Fibroblast of skin of left quadriceps (primary cell): ENCODE measurements around the gene DLGAP1.

ENCODE experiments used
- DNase-seq, 2 experiments: peaks; one replicate each; pipeline ENCODE4 v3.0.0-alpha.2; 2013; ENCODE audit warnings: low read depth in 2 of 2

The DLGAP1 gene

DNA sequence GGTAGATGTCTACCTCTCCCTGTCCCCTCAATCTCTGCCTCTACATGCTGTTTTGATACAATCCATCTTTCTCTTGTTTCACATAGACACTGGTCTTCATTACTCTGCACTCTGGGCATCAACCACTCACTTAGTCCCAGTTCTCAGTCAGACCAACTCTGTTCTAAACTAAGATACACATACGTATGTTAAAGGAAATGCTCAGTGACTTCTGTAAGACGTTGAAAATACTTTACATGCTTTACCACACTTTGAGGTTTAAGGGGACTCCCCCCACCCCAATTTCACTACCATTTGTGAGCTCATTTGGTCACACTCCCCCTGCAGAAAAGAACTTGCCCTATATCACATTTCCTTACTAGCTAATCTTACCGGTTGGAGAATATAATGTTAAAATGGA is 507.7 kb downstream of the DLGAP1 start:
- DNase-seq = no peak

DNA sequence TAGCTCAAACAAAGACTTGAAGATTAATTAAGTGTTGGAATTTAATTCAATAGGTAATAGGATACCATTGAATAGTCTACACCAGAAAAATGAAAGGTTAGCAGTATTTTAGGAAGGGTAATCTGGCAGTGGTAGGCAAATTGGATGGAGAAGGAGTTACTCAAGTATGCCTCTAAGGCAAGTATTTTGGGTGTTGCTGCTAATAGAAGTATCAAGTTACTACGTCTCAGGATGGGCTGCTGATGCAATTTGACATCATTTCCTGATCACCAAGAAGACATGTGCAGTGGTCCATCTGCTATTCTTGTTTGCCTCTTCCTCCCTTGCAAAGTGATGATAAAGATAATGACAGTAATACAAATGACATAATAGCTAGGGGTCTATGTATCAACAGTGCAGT is 519.8 kb downstream of the DLGAP1 start:
- no peak for DNase-seq

- DNase-seq = no peak
These were observed 522.8 kb downstream of the DLGAP1 start for GRCh38 chr18:3932276-3932675.

DNA sequence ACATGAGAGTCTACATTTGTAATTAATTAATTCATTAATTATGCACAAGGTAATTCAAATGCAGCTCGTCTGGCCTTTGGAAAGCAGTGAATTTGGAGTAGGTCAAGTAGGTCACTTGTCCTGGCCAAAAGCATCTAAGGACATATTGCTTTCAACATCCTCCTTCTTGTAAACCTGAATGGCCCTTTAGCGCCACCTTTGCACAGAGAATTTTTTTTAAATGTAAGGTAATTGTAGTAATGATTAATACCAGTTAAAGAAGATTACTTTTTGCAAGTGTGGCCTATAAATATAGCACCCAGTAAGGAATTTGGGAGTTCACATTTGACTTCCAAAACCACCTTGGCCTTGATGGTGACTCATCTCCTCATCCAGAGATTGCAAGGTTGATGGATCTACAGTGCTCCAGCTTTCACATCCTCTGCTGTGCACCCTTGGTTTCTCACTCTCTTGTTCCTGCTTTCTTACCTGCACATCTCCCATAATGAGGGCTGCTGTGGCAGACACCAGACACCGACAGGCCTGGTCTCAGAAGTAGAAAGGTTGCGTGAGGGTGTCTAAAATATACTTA is 523.5 kb downstream of the DLGAP1 start:
- no peak for DNase-seq

GRCh38 chr18:3931013-3931315 is 524.1 kb downstream of the DLGAP1 start:
- no peak for DNase-seq

DNA sequence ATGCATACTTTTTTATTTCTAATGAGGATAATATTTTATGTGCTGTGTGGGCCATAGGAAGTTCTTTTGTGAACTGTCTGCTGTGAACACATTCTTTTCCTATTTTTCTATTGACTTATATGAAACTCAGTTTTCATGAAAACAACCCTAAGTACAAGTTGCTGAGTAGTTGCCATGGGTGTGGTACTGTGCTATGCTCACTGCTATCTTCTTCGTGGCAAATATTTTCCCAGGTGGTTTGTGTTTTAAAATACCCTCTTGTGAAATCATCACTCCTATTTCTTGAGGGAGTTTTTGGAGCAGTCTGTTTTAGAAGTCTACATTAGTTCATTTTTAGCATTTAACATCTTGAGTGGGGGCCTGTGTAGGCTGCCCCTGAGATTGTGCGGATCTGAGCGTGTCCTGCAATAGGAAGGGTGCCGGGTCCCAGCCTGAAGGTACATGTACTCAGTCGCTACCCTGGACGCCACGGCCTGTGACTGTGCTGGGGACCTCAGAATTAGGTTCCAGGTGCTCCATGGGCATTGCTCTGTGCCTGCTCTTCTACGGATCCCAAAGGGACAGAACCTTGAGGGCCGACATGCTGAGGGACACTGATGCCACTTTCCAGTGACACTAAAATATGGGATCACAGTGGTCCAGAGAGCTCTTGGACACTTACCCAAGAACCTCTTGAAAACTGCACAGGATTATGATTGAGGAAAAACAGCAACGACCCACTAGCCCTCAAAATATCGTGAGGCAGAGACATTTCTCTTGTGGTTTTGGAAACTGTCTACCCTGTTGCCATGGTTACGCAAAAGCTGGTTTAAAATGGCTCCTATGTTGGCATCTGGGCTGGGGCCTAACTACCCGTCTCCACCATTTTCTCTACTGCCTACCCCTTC is 524.7 kb downstream of the DLGAP1 start:
- no peak for DNase-seq

GRCh38 chr18:3924455-3924854 is 530.7 kb downstream of the DLGAP1 start:
- DNase-seq = no peak

- peak in 1 of 2 experiments; percentile 39 for DNase-seq
These were observed 531.4 kb downstream of the DLGAP1 start for GRCh38 chr18:3923750-3924149.

- no peak for DNase-seq
These were observed 533.3 kb downstream of the DLGAP1 start for GRCh38 chr18:3921826-3922225.

- DNase-seq = no peak
These were observed 534.3 kb downstream of the DLGAP1 start for GRCh38 chr18:3920832-3921231.

- DNase-seq = no peak
These were observed 535.6 kb downstream of the DLGAP1 start for GRCh38 chr18:3919396-3920061.

DNA sequence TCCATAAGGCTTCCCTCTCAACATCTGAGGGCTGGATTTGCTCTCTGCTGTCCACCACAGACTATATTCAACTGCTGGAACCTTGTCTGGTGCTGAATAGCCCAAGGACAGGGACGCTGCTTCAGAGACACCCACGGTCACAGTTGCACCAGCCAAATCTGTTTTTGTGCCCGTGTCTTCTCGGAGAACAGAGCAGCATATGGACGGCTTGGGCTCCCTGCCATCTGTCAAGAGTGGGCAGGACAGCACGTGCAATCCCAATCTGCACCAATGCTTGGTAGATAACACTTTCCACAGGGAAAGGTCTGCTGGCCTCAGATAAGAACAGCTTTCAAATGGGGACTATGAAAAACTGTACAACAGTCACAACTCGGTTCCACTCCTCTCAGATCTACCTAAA is 539.0 kb downstream of the DLGAP1 start:
- DNase-seq = no peak

DNA sequence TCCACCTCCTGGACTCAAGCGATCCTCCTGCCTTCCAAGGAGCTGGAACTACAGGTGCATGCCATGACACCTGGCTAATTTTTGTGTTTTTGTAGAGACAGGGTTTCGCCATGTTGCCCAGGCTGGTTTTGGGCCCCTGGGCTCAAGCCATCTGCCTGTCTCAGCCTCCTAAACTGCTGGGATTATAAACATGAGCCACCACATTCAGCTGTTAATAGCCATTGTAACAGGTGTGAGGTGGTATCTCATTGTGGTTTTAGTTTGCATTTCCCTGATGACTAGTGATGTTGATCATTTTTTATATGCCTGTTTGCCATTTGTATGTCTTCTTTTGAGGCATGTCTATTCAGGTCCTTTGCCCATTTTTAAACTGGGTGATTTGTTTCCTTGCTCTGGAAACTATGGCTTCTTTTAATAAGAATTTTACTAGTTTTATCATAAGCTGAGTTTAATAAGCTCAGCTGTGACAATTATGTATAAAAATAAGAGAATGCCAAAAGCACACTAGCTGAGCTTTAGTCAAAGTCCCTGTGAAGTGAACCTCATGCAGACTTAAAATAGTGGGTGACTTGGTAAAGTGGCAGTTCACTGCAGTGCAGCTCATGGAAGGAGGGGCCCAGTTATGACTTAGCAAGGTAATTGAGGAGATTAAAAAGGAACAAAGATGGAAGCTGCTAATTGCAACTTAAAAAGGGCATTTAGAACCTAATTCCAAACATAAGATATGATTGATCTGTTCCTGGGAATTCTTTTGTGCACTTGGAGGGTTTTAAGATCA is 540.1 kb downstream of the DLGAP1 start:
- no peak for DNase-seq

GRCh38 chr18:3914109-3914508 is 541.0 kb downstream of the DLGAP1 start:
- DNase-seq = no peak

GRCh38 chr18:3912705-3913104 is 542.4 kb downstream of the DLGAP1 start:
- DNase-seq = no peak

- DNase-seq = no peak
These were observed 543.7 kb downstream of the DLGAP1 start for GRCh38 chr18:3911413-3911812.

DNA sequence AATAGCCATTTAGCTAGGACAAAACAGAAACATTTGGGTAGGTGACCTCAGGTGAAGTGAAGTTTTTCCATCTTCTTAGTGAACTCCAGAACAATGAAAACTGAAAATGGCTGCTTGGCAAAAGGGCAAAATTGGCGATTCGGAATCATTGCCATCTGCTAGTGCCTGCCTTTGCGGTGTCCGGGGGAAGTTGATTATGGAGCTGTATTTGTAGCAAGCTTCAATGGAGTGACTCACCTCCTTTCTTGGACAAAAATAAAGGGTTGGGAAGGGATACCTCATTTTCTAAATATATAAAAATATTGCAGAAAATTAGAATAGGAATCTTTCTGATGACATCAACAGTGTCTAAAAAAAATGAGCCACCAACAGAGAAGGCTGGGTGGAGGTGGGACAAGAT is 544.6 kb downstream of the DLGAP1 start:
- DNase-seq = no peak

DNA sequence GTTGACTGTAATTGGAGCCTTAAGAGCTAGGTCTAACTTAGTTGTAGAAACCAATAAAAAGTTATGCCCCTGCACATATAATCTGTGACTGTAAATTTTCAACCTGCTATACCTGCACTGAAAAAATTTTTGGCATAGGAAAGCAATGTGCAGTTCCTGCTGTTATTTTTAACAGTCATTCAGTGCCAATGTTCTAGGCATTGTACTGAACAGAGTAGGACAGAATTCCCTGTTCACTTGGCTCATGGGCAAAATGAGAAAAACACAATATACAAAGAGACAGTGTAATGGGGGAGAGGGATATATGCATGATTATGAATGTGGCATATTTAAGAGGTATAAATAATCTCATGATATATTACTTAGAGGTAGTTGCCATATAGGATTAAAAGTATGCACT is 547.2 kb downstream of the DLGAP1 start:
- no peak for DNase-seq

DNA sequence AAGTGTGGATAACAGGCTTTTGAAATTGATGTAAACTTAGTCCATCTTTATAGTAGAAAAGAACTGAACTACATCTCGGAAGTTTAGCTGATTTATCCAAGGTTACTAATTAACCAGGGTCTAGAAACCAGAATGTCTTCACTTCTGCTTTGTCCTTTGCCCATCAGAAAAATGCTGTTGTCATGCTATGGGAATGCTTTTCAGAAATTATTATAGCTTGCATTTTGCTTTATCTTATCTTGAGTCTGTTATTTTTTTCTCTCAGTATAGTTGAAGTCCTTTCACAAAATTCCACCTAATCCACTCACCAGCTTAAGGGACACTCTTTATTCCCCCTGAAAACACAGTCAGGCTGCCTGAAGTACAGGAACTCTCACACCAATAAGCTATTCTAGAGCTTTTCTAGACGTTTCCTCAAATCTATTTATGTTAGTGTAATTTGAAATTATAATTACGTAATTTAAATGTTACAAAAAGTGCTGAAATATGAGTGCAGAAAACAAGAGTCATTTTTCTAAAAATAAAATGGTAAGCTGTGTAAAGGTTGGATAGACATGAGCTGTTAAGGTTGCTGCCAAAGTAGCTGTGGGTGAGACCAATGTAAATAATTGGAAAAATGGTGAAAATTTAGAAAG is 548.9 kb downstream of the DLGAP1 start:
- no peak for DNase-seq

DNA sequence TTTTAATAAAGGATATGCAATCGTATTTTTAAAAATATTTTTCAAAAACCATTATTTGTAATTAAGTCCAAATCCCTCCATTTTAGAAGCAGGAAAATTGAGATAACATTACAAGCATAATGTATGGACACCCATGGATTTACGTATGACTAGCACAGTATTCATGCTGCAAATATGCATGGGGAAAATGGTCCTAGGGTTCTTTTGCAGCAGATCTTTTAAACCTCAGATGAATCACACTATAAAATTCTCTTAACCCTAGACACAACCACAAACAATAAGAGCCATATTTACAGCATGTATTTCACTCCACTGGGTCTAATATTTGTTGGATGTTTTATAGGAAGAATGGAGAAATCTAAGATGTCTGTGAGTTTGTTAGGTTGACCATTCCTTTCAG is 551.8 kb downstream of the DLGAP1 start:
- peak; percentile 94 for DNase-seq

GRCh38 chr18:3902676-3903075 is 552.4 kb downstream of the DLGAP1 start:
- no peak for DNase-seq

DNA sequence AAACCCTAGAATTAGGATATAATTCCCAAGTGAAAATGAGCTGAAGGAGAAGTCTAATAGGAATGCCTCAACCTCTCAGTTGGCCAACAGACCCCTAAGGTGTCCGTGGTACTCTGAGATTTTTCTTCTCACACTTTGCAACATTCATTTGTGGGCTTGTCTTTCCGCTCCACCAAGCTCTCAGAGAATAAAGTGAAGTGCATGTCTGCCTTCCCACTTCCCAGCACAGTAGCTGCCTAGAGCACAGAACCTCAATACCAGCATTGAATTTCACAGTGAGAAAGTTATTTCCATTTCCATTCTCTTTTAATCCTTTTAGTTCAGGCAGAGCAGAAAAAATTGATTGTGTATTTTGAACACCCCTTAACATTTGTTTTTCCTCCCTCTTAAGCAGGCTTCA is 553.3 kb downstream of the DLGAP1 start:
- no peak for DNase-seq
